OCI-LY1 (cell line): ENCODE results near the gene CCL3.

ENCODE experiments used
- H2AFZ ChIP-seq: fragments of 200-600 bp; sonication (generic), shearing (Covaris generic); 2 replicates; pipeline ENCODE4 v1.6.0; 2014; ENCODE audit warnings: antibody characterized with exemption, mild to moderate bottlenecking, low read length
- H3F3A ChIP-seq: fragments of 200-600 bp; sonication (generic), shearing (Covaris generic); 2 replicates; pipeline ENCODE4 v1.6.0; 2014; ENCODE audit warnings: mild to moderate bottlenecking, antibody characterized with exemption, low read length, moderate library complexity; ENCODE audit not compliant: insufficient read depth
- H3K27ac ChIP-seq: fragments of 200-600 bp; sonication (generic); 2 replicates; pipeline ENCODE4 v1.5.1; 2014; ENCODE audit warnings: low read length, mixed run types, mild to moderate bottlenecking, low read depth; ENCODE audit not compliant: poor library complexity, severe bottlenecking
- H3K27me3 ChIP-seq: fragments of 200-600 bp; sonication (generic); 2 replicates; pipeline ENCODE4 v1.6.0; 2014; ENCODE audit warnings: antibody characterized with exemption, mild to moderate bottlenecking, low read length, moderate library complexity; ENCODE audit not compliant: insufficient read depth
- H3K36me3 ChIP-seq: fragments of 200-600 bp; sonication (generic); 2 replicates; pipeline ENCODE4 v1.6.1; 2014; ENCODE audit warnings: mild to moderate bottlenecking, antibody characterized with exemption, low read length, moderate library complexity, mixed read lengths; ENCODE audit not compliant: insufficient read depth
- H3K4me1 ChIP-seq: fragments of 200-600 bp; sonication (generic); 2 replicates; pipeline ENCODE4 v1.5.1; 2014; ENCODE audit warnings: mild to moderate bottlenecking, low read length, moderate library complexity; ENCODE audit not compliant: insufficient read depth, severe bottlenecking
- H3K4me2 ChIP-seq: fragments of 200-600 bp; sonication (generic), shearing (Covaris generic); 2 replicates; pipeline ENCODE4 v1.6.1; 2014; ENCODE audit warnings: low read length
- H3K4me3 ChIP-seq: fragments of 200-600 bp; sonication (generic); 2 replicates; pipeline ENCODE4 v1.5.1; 2014; ENCODE audit warnings: low read length, low read depth, mild to moderate bottlenecking, mixed read lengths; ENCODE audit not compliant: poor library complexity, severe bottlenecking
- H3K79me2 ChIP-seq: fragments of 200-600 bp; shearing (Covaris generic); 2 replicates; pipeline ENCODE4 v1.6.1; 2016; ENCODE audit warnings: mixed run types, low read length, mixed read lengths; ENCODE audit not compliant: insufficient read depth
- H3K9ac ChIP-seq: fragments of 200-600 bp; sonication (generic), shearing (Covaris generic); 2 replicates; pipeline ENCODE4 v1.6.1; 2014; ENCODE audit warnings: mild to moderate bottlenecking, low read length, mixed read lengths
- H3K9me2 ChIP-seq: fragments of 200-600 bp; sonication (generic), shearing (Covaris generic); 2 replicates; pipeline ENCODE4 v1.6.1; 2014; ENCODE audit warnings: low read depth, mild to moderate bottlenecking, low read length, mixed read lengths
- H3K9me3 ChIP-seq: fragments of 200-600 bp; shearing (Covaris generic); 2 replicates; pipeline ENCODE4 v1.6.1; 2014; ENCODE audit warnings: low read length, mixed read lengths
- H4K20me1 ChIP-seq: fragments of 200-600 bp; sonication (generic), shearing (Covaris generic); 2 replicates; pipeline ENCODE4 v1.6.0; 2016; ENCODE audit warnings: mild to moderate bottlenecking, low read length; ENCODE audit not compliant: insufficient read depth
- CTCF ChIP-seq: fragments of 200-600 bp; sonication (generic), shearing (Covaris generic); IDR thresholded peaks from 2 replicates; pipeline ENCODE4 v1.5.1; 2017; ENCODE audit warnings: mild to moderate bottlenecking, antibody characterized with exemption, low read length, moderate library complexity, mixed read lengths
- EZH2 ChIP-seq: fragments of 200-600 bp; sonication (generic), shearing (Covaris generic); IDR thresholded peaks from 2 replicates; pipeline ENCODE4 v1.8.0; 2017; ENCODE audit warnings: borderline replicate concordance, mixed run types, mild to moderate bottlenecking, antibody characterized with exemption, low read length, moderate library complexity, mixed read lengths

CCL3 gene

GRCh38 chr17:36059406-36059805, 30.5 kb downstream of the CCL3 start:
- TF ChIP-seq EZH2 (no peak), CTCF (no peak)
- no peaks in the 10 kb centered on the region for H3K27me3 ChIP-seq
- H3K79me2 ChIP-seq: no peaks in the 10 kb centered on the region
- H3K4me1 ChIP-seq: no peaks in the 10 kb centered on the region
- no peaks in the 10 kb centered on the region for H3K9me3 ChIP-seq
- H2AFZ ChIP-seq: no peak overlapping the region
- no peaks in the 10 kb centered on the region for H3K36me3 ChIP-seq
- no peak overlapping the region for H3K4me2 ChIP-seq
- H3K9me2 ChIP-seq: no peaks in the 10 kb centered on the region
- no peaks in the 10 kb centered on the region for H3F3A ChIP-seq
- no peaks in the 10 kb centered on the region for H4K20me1 ChIP-seq
- no peak overlapping the region for H3K4me3 ChIP-seq
- H3K9ac ChIP-seq: no peak overlapping the region
- H3K27ac ChIP-seq: no peak overlapping the region

- Histone ChIP-seq H3K4me2 (no peak overlapping the region), H3K9me3 (no peaks in the 10 kb centered on the region), H3K79me2 (no peaks in the 10 kb centered on the region), H3K36me3 (no peaks in the 10 kb centered on the region), H3F3A (no peaks in the 10 kb centered on the region), H3K27ac (no peak overlapping the region), H3K4me3 (no peak overlapping the region), H3K27me3 (no peaks in the 10 kb centered on the region), H4K20me1 (no peaks in the 10 kb centered on the region), H3K4me1 (no peaks in the 10 kb centered on the region), H3K9ac (no peak overlapping the region), H3K9me2 (no peaks in the 10 kb centered on the region), H2AFZ (no peak overlapping the region)
- TF ChIP-seq CTCF (no peak), EZH2 (no peak)
Measured at GRCh38 chr17:36057911-36058310, 32.0 kb downstream of the CCL3 start.

GRCh38 chr17:36055921-36056520, 33.9 kb downstream of the CCL3 start:
- no peak overlapping the region for H3K4me3 ChIP-seq
- no peaks in the 10 kb centered on the region for H3K9me3 ChIP-seq
- no peak overlapping the region for H3K4me2 ChIP-seq
- no peak for TF ChIP-seq EZH2
- TF ChIP-seq CTCF: no peak
- no peaks in the 10 kb centered on the region for H3F3A ChIP-seq
- no peaks in the 10 kb centered on the region for H3K27me3 ChIP-seq
- H3K79me2 ChIP-seq: no peaks in the 10 kb centered on the region
- no peak overlapping the region for H3K9ac ChIP-seq
- no peak overlapping the region for H2AFZ ChIP-seq
- H3K4me1 ChIP-seq: no peaks in the 10 kb centered on the region
- no peaks in the 10 kb centered on the region for H3K9me2 ChIP-seq
- H3K27ac ChIP-seq: no peak overlapping the region
- no peaks in the 10 kb centered on the region for H3K36me3 ChIP-seq
- no peaks in the 10 kb centered on the region for H4K20me1 ChIP-seq
